HuH-7 (cell line): Measurements from ENCODE around the gene VSX2.
A peak's percentile ranks its signal among the peaks of the same experiment; 100 is the strongest.

Source experiments
- DNase-seq: peaks from one replicate; pipeline ENCODE4 v3.0.0; 2011; ENCODE audit warnings: low spot score

The VSX2 gene

GRCh38 chr14:74223016-74223415 lies 16.2 kb upstream of the VSX2 start:
- no peak for DNase-seq

GRCh38 chr14:74231784-74232183 lies 7.5 kb upstream of the VSX2 start:
- DNase-seq = no peak

- DNase-seq = no peak
Observed at GRCh38 chr14:74235017-74235416, 4.2 kb upstream of the VSX2 start.

GRCh38 chr14:74237441-74237840 lies 1.8 kb upstream of the VSX2 start:
- no peak for DNase-seq

- DNase-seq = no peak
Observed at GRCh38 chr14:74239848-74240793, 872 bp downstream of the VSX2 start.

GRCh38 chr14:74240794-74241651 lies 1.8 kb downstream of the VSX2 start:
- no peak for DNase-seq

- no peak for DNase-seq
Observed at GRCh38 chr14:74241652-74242017, 2.4 kb downstream of the VSX2 start.

GRCh38 chr14:74242021-74242779 lies 3.0 kb downstream of the VSX2 start:
- no peak for DNase-seq

GRCh38 chr14:74242780-74243042 lies 3.5 kb downstream of the VSX2 start:
- DNase-seq = no peak

- DNase-seq = no peak
Observed at GRCh38 chr14:74243051-74243450, 3.8 kb downstream of the VSX2 start.

- DNase-seq = peak; percentile 66
Observed at GRCh38 chr14:74244115-74244514, 4.9 kb downstream of the VSX2 start.

- DNase-seq = no peak
Observed at GRCh38 chr14:74245292-74245691, 6.0 kb downstream of the VSX2 start.

- no peak for DNase-seq
Observed at GRCh38 chr14:74246542-74246941, 7.3 kb downstream of the VSX2 start.

GRCh38 chr14:74248017-74248416 lies 8.8 kb downstream of the VSX2 start:
- DNase-seq = no peak

- peak; percentile 55 for DNase-seq
Observed at GRCh38 chr14:74249433-74250375, 10.5 kb downstream of the VSX2 start.

GRCh38 chr14:74255281-74255680 lies 16.0 kb downstream of the VSX2 start:
- DNase-seq = no peak

- DNase-seq = peak; percentile 71
Observed at GRCh38 chr14:74257078-74257940, 18.1 kb downstream of the VSX2 start.

- no peak for DNase-seq
Observed at GRCh38 chr14:74257941-74258763, 18.9 kb downstream of the VSX2 start.

- DNase-seq = no peak
Observed at GRCh38 chr14:74258764-74259035, 19.5 kb downstream of the VSX2 start.

GRCh38 chr14:74259513-74259912 lies 20.3 kb downstream of the VSX2 start:
- DNase-seq = no peak
